A549 (cell line): ENCODE results near the gene KLHDC3.

ENCODE experiments used
- CEBPB ChIP-seq, 2 experiments: fragments of >200 bp in 1 of 2; sonication (Bioruptor Twin) in 1 of 2; formaldehyde crosslinking in 1 of 2; IDR thresholded peaks; 2 replicates each; pipeline ENCODE4 v1.6.1; 2012 to 2016
- CHD4 ChIP-seq: fragments of 200-600 bp; sonication (generic); IDR thresholded peaks from 2 replicates; pipeline ENCODE4 v1.6.1; 2016; ENCODE audit warnings: antibody characterized with exemption, mild to moderate bottlenecking, borderline replicate concordance
- EP300 ChIP-seq, 2 experiments: fragments of >200 bp; sonication (Bioruptor Twin); formaldehyde crosslinking; IDR thresholded peaks; 2 replicates in 1 of 2; 3 replicates in 1 of 2; pipeline ENCODE4 v1.6.1; 2016 to 2017
- NR3C1 ChIP-seq: fragments of >200 bp; sonication (Bioruptor Twin); formaldehyde crosslinking; IDR thresholded peaks from 3 replicates; pipeline ENCODE4 v1.6.1; 2017
- RCOR1 ChIP-seq: fragments of 150-350 bp; IDR thresholded peaks from 2 replicates; pipeline ENCODE4 v1.6.1; 2014; ENCODE audit warnings: antibody characterized with exemption, low read length, low read depth
- RFX5 ChIP-seq: fragments of 450-650 bp; IDR thresholded peaks from 2 replicates; pipeline ENCODE4 v1.7.1; 2014; ENCODE audit warnings: antibody characterized with exemption, mild to moderate bottlenecking, moderate library complexity
- SMC3 ChIP-seq: fragments of >200 bp; sonication (Bioruptor Twin); formaldehyde crosslinking; IDR thresholded peaks from 3 replicates; pipeline ENCODE4 v1.6.1; 2018; ENCODE audit warnings: inconsistent platforms
- USF2 ChIP-seq: fragments of 450-650 bp; IDR thresholded peaks from 2 replicates; pipeline ENCODE4 v1.6.1; 2014; ENCODE audit warnings: antibody characterized with exemption
- TF ChIP-seq, protein P1 (sequence below): fragments of >200 bp; sonication (Bioruptor Twin); formaldehyde crosslinking; IDR thresholded peaks from 3 replicates; pipeline ENCODE4 v1.5.1; 2016
- TF ChIP-seq, protein P2 (sequence below): fragments of 200-600 bp; sonication (generic); IDR thresholded peaks from 2 replicates; pipeline ENCODE4 v1.6.1; 2016; ENCODE audit warnings: antibody characterized with exemption, mild to moderate bottlenecking, moderate library complexity

DNA sequence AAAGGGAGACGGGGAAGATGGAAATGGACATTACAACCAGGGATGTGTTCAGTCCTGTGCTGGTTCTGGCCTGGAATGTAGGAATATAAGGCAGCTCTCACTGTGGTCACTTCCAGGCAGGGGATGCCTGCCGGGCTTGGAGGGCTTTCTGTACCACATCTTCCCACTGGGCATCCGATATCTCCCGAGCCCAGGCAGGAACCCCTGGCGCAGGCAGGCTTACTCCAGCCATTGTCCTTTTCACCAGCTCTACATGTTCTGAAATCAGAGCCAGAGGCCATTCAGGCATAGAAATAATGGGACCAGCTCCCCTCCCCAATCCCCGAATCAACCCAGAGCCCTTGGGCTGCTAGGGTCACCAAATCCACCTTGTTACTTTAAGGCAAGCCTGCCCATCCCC lies 1.7 kb upstream of the KLHDC3 start:
- TF ChIP-seq, protein P1, sequence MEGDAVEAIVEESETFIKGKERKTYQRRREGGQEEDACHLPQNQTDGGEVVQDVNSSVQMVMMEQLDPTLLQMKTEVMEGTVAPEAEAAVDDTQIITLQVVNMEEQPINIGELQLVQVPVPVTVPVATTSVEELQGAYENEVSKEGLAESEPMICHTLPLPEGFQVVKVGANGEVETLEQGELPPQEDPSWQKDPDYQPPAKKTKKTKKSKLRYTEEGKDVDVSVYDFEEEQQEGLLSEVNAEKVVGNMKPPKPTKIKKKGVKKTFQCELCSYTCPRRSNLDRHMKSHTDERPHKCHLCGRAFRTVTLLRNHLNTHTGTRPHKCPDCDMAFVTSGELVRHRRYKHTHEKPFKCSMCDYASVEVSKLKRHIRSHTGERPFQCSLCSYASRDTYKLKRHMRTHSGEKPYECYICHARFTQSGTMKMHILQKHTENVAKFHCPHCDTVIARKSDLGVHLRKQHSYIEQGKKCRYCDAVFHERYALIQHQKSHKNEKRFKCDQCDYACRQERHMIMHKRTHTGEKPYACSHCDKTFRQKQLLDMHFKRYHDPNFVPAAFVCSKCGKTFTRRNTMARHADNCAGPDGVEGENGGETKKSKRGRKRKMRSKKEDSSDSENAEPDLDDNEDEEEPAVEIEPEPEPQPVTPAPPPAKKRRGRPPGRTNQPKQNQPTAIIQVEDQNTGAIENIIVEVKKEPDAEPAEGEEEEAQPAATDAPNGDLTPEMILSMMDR: no peak
- TF ChIP-seq RCOR1 (no peak), RFX5 (no peak), SMC3 (no peak), CHD4 (no peak), USF2 (no peak), NR3C1 (no peak), EP300 (IDR thresholded peaks at IDR 0.05) (no peak), CEBPB (IDR thresholded peaks at IDR 0.05) (no peak)
- TF ChIP-seq, protein P2, sequence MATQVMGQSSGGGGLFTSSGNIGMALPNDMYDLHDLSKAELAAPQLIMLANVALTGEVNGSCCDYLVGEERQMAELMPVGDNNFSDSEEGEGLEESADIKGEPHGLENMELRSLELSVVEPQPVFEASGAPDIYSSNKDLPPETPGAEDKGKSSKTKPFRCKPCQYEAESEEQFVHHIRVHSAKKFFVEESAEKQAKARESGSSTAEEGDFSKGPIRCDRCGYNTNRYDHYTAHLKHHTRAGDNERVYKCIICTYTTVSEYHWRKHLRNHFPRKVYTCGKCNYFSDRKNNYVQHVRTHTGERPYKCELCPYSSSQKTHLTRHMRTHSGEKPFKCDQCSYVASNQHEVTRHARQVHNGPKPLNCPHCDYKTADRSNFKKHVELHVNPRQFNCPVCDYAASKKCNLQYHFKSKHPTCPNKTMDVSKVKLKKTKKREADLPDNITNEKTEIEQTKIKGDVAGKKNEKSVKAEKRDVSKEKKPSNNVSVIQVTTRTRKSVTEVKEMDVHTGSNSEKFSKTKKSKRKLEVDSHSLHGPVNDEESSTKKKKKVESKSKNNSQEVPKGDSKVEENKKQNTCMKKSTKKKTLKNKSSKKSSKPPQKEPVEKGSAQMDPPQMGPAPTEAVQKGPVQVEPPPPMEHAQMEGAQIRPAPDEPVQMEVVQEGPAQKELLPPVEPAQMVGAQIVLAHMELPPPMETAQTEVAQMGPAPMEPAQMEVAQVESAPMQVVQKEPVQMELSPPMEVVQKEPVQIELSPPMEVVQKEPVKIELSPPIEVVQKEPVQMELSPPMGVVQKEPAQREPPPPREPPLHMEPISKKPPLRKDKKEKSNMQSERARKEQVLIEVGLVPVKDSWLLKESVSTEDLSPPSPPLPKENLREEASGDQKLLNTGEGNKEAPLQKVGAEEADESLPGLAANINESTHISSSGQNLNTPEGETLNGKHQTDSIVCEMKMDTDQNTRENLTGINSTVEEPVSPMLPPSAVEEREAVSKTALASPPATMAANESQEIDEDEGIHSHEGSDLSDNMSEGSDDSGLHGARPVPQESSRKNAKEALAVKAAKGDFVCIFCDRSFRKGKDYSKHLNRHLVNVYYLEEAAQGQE: no peak
